Germinal center (tissue), 1 donor: ENCODE results near the gene KCNG3.
"Not testable (repeated sequence)": the region's sequence is repeated elsewhere in the genome, so short reads cannot be mapped to it uniquely, and the experiment has no call there.

Experiments used
- DNase-seq: peaks from one replicate; pipeline ENCODE4 v3.0.0; 2012; ENCODE audit warnings: mixed read lengths, low spot score

Gene KCNG3

DNA sequence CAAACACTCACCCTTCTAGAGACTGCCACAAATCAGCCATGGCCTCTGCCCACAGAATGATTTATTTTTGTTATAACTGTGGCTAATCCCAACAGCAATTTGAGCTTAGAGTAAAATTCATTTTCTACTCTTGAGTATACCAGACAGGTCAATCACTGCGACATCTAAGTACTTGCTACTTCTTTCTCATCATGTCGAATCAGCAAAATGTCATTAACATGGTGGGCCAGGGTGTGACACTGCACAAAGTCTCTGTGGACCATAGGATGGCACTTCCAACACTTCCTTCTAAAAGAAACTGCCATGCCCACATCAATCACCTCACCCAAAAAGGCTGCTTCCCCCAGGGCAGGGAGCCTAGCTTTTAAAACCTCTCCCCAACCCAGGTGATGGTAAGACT lies 64.4 kb downstream of the KCNG3 start:
- no peak for DNase-seq

DNA sequence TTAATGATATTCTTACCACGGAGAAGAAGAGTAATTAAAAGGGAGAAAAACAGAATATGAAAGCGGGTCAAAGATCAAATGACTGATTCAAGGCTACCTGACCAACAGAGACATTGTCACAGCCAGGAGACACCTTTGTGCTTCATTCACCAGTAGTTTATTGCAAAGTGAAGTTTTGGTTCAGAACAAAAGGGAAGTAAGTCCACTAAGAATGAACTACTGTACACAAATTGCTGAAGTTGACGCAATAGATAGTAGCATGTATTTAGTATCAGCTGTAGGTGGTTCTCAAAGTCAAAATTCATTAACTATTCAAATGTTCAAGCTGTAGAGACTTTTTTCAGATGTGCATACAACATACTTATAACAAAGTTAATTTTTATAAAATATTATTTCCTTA lies 68.1 kb downstream of the KCNG3 start:
- DNase-seq, result no peak

DNA sequence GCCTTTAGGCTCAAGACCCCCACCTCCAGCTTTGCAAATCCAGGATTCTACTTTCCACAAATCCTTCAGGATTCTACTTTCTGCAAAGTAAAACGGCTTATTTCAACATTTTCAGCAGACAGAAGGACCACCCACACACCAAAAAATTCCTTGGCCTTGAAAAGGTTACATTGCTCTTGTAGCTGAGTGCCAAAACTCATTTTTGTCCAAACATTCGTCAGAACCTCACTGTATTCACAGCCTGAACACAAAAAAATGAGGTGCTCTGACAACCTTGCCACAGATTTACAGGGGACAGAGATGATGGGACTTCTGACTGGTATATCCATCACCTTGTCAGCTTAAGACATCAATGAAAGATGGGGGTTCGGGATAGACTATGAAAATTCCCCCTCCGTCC lies 69.7 kb downstream of the KCNG3 start:
- DNase-seq, result no peak

DNA sequence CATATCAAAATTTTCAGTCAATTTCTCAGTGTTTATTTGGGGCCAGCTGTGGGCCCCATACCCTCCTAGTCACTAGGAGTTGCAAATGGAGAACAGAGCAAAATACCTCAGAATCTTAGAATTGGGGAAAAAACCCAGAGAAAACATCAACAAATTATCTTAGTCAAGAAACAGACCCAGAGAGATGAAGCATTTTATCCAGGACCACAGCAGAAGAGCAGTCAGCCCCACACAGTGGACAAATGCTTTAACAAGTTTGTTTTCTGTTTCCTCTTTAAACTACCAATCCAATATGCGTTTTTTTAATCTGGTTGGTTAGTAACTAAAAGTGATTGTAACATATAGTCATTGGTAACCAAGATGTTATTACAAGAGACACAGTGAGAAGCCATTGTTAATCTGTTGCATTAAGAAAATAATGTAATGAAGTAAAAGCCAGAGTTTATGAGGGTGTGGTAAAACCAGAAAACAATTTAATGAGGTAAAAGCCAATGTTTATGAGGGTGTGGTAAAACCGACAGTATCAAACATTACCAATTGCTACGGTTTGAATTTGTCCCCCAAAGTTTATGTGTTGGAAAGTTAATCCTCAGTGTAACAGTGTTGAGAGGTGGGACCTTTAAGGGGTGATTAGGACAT lies 72.1 kb downstream of the KCNG3 start:
- no peak for DNase-seq

DNA sequence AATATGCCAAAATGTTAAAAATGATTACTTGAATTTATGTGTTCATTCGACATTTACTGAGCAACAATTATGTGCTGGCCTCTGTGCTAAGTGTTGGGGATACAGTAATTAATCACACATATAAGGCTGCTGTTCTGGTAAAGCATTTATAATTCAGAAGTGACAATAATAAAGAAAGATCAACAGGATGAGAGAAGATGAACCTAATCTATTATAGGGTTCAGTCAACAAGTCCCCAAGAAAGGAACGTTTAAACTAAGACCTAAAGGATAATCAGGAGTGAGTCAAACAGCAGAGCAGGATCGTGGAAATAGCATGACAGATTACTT lies 72.7 kb downstream of the KCNG3 start:
- DNase-seq, result no peak

DNA sequence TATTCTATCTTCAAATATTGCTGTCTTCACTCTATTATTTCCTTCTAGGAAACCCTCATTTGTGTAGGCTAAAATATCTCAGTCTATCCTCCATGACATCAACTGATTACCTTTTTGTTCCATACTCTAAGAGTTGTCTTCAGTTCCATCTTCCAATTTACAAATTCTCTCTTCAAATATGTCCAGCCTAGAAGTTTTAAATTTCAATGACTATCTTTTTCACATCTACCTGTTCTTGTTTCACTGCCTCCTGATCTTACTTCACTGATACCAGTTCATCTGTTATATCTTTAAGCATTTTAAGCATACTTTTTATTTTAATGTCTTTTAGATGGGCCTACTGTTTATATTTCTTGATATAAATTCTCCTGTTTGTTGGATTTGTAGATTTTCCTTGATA lies 79.1 kb downstream of the KCNG3 start:
- no peak for DNase-seq

DNA sequence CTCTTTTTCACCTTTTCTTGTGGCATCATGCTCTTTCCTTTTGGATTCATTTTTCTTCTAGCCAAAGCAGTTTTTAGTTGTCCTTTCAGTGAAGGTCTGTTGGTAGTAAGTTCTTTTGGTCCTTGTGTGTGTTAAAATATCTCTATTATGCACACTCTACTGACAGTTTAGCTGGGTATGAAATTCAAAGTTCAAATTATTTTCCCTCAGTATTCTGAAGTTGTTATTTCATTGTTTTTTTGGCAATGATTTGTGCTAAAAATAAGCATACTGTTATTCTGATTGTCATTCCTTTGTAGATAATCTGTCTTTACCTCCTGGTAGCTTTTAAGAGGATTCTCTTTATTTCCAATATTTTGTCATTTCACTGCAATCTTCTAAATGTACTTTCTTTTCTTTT lies 79.6 kb downstream of the KCNG3 start:
- DNase-seq, result no peak

DNA sequence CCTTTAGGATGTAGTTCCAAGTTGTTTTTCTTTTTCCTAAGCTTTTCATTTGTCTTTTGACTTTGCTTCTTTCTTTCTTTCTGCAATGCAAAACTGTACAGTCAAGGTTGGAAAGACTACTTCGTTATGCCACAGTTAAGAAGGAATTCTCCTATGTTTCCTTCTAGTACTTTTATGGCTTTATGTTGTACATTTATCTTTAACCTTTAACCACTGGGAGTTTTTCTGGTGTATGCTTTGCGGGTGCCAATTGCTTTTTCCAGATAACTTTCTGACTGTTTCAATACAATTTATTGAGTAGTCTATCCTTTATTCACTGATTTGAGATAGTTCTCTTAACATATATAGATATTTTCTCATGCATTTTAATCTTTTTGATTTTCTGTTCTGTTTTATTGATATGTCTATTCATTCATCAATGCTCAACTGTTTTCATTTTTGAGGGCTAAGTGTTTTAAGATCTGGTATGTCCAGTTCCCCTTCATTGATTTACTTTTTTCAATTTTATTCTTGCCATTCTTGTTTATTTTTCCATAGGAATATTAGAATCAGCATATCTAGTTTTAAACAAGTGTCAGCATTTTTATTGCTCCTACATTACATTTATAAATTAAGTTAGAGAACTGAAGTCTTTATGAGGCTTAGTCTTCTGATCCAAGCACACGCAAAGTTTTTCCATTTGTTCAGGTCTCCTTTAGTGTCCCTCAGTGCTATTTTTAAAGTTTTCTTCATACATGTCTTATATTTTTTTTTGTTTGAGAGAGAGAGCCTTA lies 82.9 kb downstream of the KCNG3 start:
- no peak for DNase-seq

DNA sequence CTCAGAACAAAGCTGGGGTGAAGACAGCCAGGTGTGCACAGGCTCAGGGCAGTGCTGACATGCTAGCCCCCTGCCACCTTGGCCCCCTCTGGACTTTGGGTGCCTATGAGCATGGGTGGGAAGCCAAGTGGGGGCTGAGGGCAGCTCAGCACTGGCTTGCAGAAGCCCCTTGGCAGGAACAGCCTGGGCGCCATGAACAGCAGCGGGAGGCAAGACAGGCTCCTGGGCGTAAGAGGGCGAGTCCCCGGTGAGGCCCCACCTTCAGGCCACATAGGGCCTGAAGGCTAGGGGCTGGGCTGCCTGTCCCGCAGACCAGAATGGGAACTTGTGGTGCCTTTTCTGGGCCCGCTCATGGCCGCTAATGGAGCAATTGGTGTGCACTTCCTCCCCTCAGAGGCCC lies 85.8 kb downstream of the KCNG3 start:
- DNase-seq, result no peak

DNA sequence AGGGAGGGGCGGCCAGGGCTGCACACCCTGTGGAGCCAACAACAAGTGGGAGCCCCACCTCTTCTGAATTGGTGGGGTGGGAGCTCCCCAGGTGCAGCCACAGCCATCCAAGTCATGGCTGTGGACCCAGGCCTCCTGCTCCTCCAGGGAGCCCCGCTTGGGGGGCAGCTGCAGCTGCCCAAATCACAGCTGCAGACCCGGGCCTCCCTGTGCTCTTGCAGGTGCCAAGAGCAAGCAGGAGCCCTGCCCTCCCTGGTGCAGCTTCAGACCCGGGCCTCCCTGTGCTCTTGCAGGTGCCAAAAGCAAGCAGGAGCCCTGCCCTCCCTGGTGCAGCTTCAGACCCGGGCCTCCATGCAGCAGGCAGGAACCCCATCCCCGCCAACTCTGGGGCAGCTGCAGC lies 86.3 kb downstream of the KCNG3 start:
- DNase-seq, result no peak

DNA sequence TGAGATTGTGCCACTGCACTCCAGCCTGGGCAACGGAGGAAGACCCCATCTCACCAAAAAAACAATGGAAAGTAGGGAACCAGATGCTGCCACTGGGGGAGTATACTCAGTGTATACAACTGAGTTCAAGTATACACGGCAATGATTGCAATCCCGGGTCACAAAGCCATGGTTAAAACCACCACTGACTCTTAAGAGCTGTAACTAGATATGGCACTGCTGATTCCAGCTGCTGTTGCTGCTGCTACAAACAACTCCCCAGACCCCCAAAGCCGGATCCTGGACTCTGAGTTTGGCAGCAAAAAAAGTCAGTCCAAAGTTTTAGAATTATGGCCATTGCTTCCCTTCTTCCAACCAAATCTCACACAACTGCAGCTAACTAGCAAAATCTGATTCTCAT lies 89.1 kb downstream of the KCNG3 start:
- no peak for DNase-seq

DNA sequence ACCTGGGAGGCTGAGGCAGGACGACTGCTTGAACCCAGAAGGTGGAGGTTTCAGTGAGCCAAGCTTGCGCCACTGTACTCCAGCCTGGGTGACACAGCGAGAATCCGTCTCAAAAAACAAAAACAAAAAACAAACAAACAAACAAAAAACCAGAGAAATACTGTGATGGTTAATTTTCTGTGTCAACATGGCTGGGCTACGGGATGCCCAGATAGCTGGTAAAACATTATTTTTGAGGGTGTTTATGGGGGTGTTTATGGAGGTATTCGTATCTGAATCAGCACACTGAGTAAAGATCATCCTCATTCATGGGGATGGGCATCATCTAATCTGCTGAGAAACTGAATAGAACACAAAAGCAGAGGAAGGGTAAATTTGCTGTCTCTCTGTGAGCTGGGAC lies 92.0 kb downstream of the KCNG3 start:
- DNase-seq, result no peak

DNA sequence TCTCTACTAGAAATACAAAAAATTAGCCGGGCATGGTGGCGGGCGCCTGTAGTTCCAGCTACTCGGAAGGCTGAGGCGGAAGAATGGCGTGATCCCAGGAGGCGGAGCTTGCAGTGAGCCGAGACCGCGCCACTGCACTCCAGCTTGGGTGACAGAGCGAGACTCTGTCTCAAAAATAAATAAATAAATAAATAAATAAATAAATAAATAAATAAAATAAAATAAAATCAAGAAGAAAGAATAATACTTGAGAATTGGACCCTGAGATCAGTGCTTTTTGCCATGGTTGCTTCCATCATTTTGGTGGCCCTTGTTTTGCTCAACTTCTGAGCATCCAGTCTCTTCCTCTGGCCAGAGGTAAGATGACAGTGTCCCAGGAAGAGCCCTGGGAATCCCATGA lies 95.7 kb downstream of the KCNG3 start:
- not testable (repeated sequence) for DNase-seq

DNA sequence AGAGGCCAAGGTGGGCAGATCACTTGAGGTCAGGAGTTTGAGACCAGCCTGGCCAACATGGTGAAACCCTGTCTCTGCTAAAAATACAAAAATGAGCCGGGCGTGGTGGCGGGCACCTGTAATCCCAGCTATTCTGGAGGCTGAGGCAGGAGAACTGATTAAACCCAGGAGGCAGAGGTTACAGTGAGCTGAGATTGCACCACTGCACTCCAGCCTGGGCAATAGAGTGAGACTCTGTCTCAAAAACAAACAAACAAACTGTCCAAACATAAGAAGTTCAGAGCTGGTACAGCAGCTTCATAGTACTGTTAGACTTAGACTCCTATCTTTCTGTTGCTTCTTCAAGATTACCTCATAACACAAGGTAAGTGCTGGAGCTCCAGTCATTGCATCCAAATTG lies 100.5 kb downstream of the KCNG3 start:
- not testable (repeated sequence) for DNase-seq

DNA sequence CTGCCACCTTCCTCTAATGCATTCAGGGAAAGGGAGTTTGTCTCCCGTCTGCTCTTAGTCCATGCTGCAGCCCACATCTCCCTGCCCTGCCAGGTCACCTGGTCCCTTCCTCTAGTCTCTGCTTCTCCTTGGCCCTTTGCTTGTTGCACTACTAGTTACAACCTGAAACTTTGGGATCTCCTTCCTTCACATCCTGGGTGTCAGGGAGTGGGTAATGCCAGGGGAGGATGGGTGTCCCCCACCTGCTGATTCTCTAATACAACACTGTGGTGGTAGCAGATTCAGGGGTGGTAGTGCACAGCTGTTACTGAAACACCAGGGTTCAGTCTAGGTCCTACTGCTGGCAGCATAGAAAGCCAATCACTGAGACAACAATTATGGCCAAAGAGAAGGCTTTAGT lies 101.6 kb downstream of the KCNG3 start:
- DNase-seq, result no peak
